ENCODE data around the gene DENND4B.
A peak's percentile ranks its signal among the peaks of the same experiment; 100 is the strongest.

Gene DENND4B

GRCh38 chr1:153945795-153946621, 510 bp downstream of the DENND4B start:
- TF ChIP-seq, protein P1, sequence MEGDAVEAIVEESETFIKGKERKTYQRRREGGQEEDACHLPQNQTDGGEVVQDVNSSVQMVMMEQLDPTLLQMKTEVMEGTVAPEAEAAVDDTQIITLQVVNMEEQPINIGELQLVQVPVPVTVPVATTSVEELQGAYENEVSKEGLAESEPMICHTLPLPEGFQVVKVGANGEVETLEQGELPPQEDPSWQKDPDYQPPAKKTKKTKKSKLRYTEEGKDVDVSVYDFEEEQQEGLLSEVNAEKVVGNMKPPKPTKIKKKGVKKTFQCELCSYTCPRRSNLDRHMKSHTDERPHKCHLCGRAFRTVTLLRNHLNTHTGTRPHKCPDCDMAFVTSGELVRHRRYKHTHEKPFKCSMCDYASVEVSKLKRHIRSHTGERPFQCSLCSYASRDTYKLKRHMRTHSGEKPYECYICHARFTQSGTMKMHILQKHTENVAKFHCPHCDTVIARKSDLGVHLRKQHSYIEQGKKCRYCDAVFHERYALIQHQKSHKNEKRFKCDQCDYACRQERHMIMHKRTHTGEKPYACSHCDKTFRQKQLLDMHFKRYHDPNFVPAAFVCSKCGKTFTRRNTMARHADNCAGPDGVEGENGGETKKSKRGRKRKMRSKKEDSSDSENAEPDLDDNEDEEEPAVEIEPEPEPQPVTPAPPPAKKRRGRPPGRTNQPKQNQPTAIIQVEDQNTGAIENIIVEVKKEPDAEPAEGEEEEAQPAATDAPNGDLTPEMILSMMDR (IDR thresholded peaks at IDR 0.05; ENCODE audit: control insufficient read depth, extremely low read depth, insufficient read depth): no peak
- DNase-seq (ENCODE audit: low read depth): no peak
- H3K4me3 ChIP-seq (ENCODE audit: low read depth, low read length): peak overlapping the region; percentile 80

DNA sequence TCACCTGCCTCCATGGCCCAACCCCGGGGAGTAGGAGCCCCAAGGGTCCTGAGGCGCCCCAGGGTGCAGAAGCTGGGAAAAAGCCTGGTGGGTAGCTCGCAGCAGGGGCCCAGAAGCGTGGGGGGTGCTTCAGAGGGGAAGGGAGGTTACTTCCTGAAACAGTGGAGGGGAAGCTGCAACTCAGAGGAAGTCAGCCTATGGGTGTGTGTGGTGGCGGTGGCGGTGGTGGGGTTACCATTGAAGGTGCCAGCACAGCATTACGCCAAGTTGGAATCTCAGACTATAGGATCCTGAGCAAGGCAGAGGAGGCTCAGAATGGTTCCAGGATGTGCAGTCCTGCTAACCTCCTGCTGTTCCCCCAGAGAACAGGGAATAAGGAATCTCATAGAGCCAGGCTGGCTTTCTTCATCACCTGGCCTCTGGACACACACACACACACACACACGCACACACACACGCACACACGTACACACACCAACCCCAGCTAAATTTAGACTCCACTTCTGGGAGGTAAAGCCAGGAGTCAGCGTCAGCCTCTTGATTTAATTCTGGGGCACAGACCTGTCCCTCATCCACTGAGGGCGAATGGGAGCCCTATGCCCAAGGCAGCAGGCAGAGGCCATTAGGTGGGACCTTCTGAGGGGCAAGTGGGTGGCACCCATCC, 1.3 kb downstream of the DENND4B start:
- DNase-seq (ENCODE audit: low read depth): no peak
- TF ChIP-seq, protein P1 (IDR thresholded peaks at IDR 0.05; ENCODE audit: control insufficient read depth, extremely low read depth, insufficient read depth): no peak
- peak overlapping the region; percentile 80 for H3K4me3 ChIP-seq (ENCODE audit: low read depth, low read length)

GRCh38 chr1:153944827-153945117, 1.7 kb downstream of the DENND4B start:
- TF ChIP-seq, protein P1 (IDR thresholded peaks at IDR 0.05; ENCODE audit: control insufficient read depth, extremely low read depth, insufficient read depth): no peak
- H3K4me3 ChIP-seq (ENCODE audit: low read depth, low read length): peak overlapping the region; percentile 80
- no peak for DNase-seq (ENCODE audit: low read depth)

GRCh38 chr1:153944005-153944826, 2.3 kb downstream of the DENND4B start:
- no peak overlapping the region for H3K4me3 ChIP-seq (ENCODE audit: low read depth, low read length)
- TF ChIP-seq, protein P1 (IDR thresholded peaks at IDR 0.05; ENCODE audit: control insufficient read depth, extremely low read depth, insufficient read depth): no peak
- no peak for DNase-seq (ENCODE audit: low read depth)

- TF ChIP-seq, protein P1 (IDR thresholded peaks at IDR 0.05; ENCODE audit: control insufficient read depth, extremely low read depth, insufficient read depth): no peak
- H3K4me3 ChIP-seq (ENCODE audit: low read depth, low read length): no peak overlapping the region
- no peak for DNase-seq (ENCODE audit: low read depth)
Measured at GRCh38 chr1:153942766-153943549, 3.6 kb downstream of the DENND4B start.

Measured in LNCaP clone FGC (cell line).